AG09309 (cell line): ENCODE measurements around the gene LLGL2.

Source experiments
- DNase-seq: peaks from one replicate; pipeline ENCODE4 v3.0.0-alpha.2; 2010; ENCODE audit warnings: low read depth
- H3K4me3 ChIP-seq: 2 replicates; pipeline ENCODE4 v1.5.1; 2011; ENCODE audit warnings: mild to moderate bottlenecking, low read depth, low read length, moderate library complexity; ENCODE audit not compliant: control insufficient read depth
- CTCF ChIP-seq: IDR thresholded peaks from 2 replicates; pipeline ENCODE4 v1.5.1; 2011; ENCODE audit warnings: mild to moderate bottlenecking, low read depth, low read length, inconsistent platforms; ENCODE audit not compliant: insufficient read depth, control insufficient read depth; ENCODE audit errors: missing control alignments

The LLGL2 gene

GRCh38 chr17:75480281-75480680, 45.2 kb upstream of the LLGL2 start:
- DNase-seq: no peak
- H3K4me3 ChIP-seq: no peak overlapping the region
- no peak for TF ChIP-seq CTCF

GRCh38 chr17:75481194-75482068, 44.1 kb upstream of the LLGL2 start:
- H3K4me3 ChIP-seq: no peak overlapping the region
- no peak for DNase-seq
- TF ChIP-seq CTCF: no peak

- no peak for TF ChIP-seq CTCF
- DNase-seq: no peak
- no peak overlapping the region for H3K4me3 ChIP-seq
Observed at GRCh38 chr17:75482098-75482942, 43.2 kb upstream of the LLGL2 start.

GRCh38 chr17:75485688-75486087, 39.8 kb upstream of the LLGL2 start:
- no peak for DNase-seq
- no peak for TF ChIP-seq CTCF
- H3K4me3 ChIP-seq: no peak overlapping the region

- DNase-seq: no peak
- TF ChIP-seq CTCF: no peak
- no peak overlapping the region for H3K4me3 ChIP-seq
Observed at GRCh38 chr17:75486151-75486550, 39.3 kb upstream of the LLGL2 start.

GRCh38 chr17:75486951-75487350, 38.5 kb upstream of the LLGL2 start:
- DNase-seq: no peak
- no peak for TF ChIP-seq CTCF

More at GRCh38 chr17:75486951-75487350, 38.5 kb upstream of the LLGL2 start:
- H3K4me3 ChIP-seq: no peak overlapping the region
